CD4-positive, CD25-positive, alpha-beta regulatory T cell (primary cell): ENCODE results near the gene COG4. TPM values are rescaled to one million over a fixed set of nuclear protein-coding genes. Genes with fewer than 3 reads are reported as not detected.
"Not testable (repeated sequence)": the region's sequence is repeated elsewhere in the genome, so short reads cannot be mapped to it uniquely, and the experiment has no call there.

ENCODE experiments used
- ATAC-seq, 2 donors: fragments of 150-1000 bp; cut with Tn5 transposase; one replicate each; pipeline ENCODE4 v1.10.0; 2021; ENCODE audit warnings: low read depth in 2 of 2, moderate number of reproducible peaks in 2 of 2, moderate library complexity in 1 of 2
- DNase-seq, 3 donors: peaks; one replicate each; pipeline versions ENCODE4 v3.0.0 to v3.0.0-alpha.2; 2012 to 2022; ENCODE audit warnings: mixed read lengths in 1 of 3
- H3K27ac ChIP-seq: one replicate; pipeline ENCODE4 v1.7.0; 2013; ENCODE audit warnings: mild to moderate bottlenecking, low read length; ENCODE audit not compliant: insufficient read depth, poor library complexity, severe bottlenecking
- H3K27me3 ChIP-seq: one replicate; pipeline ENCODE4 v1.7.0; 2013; ENCODE audit warnings: low read length; ENCODE audit not compliant: control insufficient read depth, insufficient read depth
- H3K36me3 ChIP-seq: one replicate; pipeline ENCODE4 v1.7.0; 2013; ENCODE audit warnings: mild to moderate bottlenecking, low read length, moderate library complexity; ENCODE audit not compliant: control insufficient read depth, insufficient read depth
- H3K4me1 ChIP-seq: 2 replicates; pipeline ENCODE4 v1.7.0; 2013; ENCODE audit warnings: mild to moderate bottlenecking, low read length; ENCODE audit not compliant: insufficient read depth, control insufficient read depth, poor library complexity, severe bottlenecking
- H3K4me3 ChIP-seq: one replicate; pipeline ENCODE4 v1.7.0; 2013; ENCODE audit warnings: low read depth, mild to moderate bottlenecking, low read length, moderate library complexity
- H3K9me3 ChIP-seq, 2 experiments: 1 replicate in 1 of 2; 2 replicates in 1 of 2; pipeline ENCODE4 v1.7.0; 2013; ENCODE audit warnings: low read length in 2 of 2, mild to moderate bottlenecking in 1 of 2, moderate library complexity in 1 of 2; ENCODE audit not compliant: control insufficient read depth in 2 of 2
- H3K27ac Mint-ChIP-seq, 3 donors: one replicate each; pipeline ENCODE4 v1.8.0; 2020 to 2022; ENCODE audit warnings: mild to moderate bottlenecking in 3 of 3, mixed read lengths in 3 of 3, moderate library complexity in 2 of 3
- H3K27me3 Mint-ChIP-seq: one replicate; pipeline ENCODE4 v1.8.0; 2022; ENCODE audit warnings: mild to moderate bottlenecking, mixed read lengths
- H3K36me3 Mint-ChIP-seq: one replicate; pipeline ENCODE4 v1.8.0; 2020; ENCODE audit warnings: mixed read lengths
- H3K4me1 Mint-ChIP-seq, 4 donors: one replicate each; pipeline ENCODE4 v1.8.0; 2020 to 2022; ENCODE audit warnings: mixed read lengths in 4 of 4, mild to moderate bottlenecking in 1 of 4
- H3K4me3 Mint-ChIP-seq, 4 donors: one replicate each; pipeline ENCODE4 v1.8.0; 2020 to 2022; ENCODE audit warnings: mild to moderate bottlenecking in 4 of 4, mixed read lengths in 4 of 4, moderate library complexity in 3 of 4
- H3K9me3 Mint-ChIP-seq, 7 donors: one replicate each; pipeline ENCODE4 v1.8.0; 2020 to 2022; ENCODE audit warnings: mixed read lengths in 7 of 7, mild to moderate bottlenecking in 3 of 7, moderate library complexity in 2 of 7
- polyA plus RNA-seq, 4 donors: library from polyadenylated mRNA; unstranded; fragments of 300-500 nt; fragmentation: Illumina TruSeq; gene quantifications; one replicate each; pipeline ENCODE4 v1.2.3, GENCODE V29; 2021
- total RNA-seq: library from RNA; stranded (reverse); gene quantifications from one replicate; pipeline ENCODE4 v1.2.3, GENCODE V29; 2022

COG4 gene
- total and polyA plus RNA-seq, 5 donors from 2014 or later: 37.5 to 73.2 (median 49.1) TPM

DNA sequence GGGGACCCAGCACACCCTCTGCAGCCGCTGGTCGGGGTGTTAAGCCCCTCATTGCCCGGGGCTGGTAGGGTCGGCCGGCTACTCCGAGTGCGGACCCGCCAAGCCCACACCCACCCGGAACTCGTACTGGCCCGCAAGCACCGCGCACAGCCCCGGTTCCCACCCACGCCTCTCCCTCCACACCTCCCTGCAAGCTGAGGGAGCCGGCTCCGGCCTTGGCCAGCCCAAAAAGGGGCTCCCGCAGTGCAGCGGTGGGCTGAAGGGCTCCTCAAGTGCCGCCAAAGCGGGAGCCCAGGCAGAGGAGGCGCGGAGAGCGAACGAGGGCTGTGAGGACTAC, 72.4 kb downstream of the COG4 start:
- H3K9me3 ChIP-seq, H3K4me3 ChIP-seq, H3K9me3 Mint-ChIP-seq, H3K27ac ChIP-seq, H3K36me3 ChIP-seq, H3K4me3 Mint-ChIP-seq, H3K36me3 Mint-ChIP-seq, H3K27me3 ChIP-seq, H3K27ac Mint-ChIP-seq, DNase-seq, ATAC-seq, H3K27me3 Mint-ChIP-seq: not testable (repeated sequence)
- peaks cover 10 to 33% (median 19%) of the 10 kb centered on the region in 4 donors for H3K4me1 Mint-ChIP-seq
- H3K4me1 ChIP-seq: peaks cover 17% of the 10 kb centered on the region

DNA sequence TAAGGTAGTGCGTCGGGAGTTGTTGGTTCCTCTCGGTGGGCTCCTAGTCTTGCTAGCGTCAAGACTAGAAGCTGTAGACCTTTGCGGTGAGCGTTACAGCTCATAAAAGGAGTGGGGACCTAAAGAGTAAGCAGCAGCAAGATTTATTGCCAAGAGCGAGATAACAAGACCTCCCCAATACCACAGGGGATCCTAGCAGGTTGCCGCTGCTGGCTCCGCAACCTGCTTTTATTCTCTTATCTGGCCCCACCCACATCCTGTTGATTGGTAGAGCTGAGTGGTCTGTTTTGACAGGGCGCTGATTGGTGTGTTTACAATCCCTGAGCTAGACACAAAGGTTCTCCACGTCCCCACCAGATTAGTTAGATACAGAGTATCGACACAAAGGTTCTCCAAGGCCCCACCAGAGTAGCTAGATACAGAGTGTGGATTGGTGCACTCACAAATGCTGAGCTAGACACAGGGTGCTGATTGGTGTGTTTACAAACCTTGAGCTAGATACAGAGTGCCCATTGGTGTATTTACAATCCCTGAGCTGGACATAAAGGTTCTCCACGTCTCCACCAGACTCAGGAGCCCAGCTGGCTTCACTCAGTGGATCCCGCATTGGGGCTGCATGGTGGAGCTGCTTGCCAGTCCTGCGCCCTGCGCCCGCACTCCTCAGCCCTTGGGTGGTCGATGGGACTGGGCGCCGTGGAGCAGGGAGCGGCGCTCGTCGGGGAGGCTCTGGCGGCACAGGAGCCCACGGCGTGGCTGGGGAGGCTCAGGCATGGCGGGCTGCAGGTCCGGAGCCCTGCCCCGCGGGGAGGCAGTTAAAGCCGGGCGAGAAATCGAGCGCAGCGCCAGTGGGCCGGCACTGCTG, 73.0 kb downstream of the COG4 start:
- not testable (repeated sequence) for ATAC-seq, H3K27me3 ChIP-seq, H3K36me3 Mint-ChIP-seq, H3K4me3 ChIP-seq, H3K9me3 Mint-ChIP-seq, DNase-seq, H3K27ac Mint-ChIP-seq, H3K36me3 ChIP-seq, H3K27ac ChIP-seq, H3K27me3 Mint-ChIP-seq, H3K9me3 ChIP-seq
- peaks cover 10 to 27% (median 17%) of the 10 kb centered on the region in 4 donors for H3K4me1 Mint-ChIP-seq
- H3K4me3 Mint-ChIP-seq: peak overlapping the region in 1 of 4 donors; percentile 56
- H3K4me1 ChIP-seq: peaks cover 13% of the 10 kb centered on the region

DNA sequence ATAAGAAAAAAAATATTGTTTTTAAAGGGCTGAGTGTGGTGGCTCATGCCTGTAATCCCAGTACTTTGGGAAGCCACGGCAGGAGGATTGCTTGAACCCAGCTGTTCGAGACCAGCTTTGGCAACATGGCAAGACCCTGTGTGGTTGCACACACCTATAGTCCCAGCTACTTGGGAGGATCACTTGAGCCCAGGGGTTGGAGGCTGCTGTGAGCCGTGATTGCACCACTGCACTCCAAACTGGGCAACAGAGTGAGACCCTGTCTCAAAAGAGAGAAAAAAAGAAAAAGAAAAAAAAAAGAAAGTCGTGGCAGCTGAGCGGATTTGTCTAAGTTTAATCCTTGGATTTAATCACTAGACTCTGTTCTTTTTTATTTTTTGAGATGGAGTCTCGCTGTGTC, 75.3 kb downstream of the COG4 start:
- H3K27me3 Mint-ChIP-seq: peaks cover 4% of the 10 kb centered on the region
- H3K4me1 Mint-ChIP-seq: peaks cover 5 to 14% (median 10%) of the 10 kb centered on the region in 4 donors
- ATAC-seq: no peak
- Histone ChIP-seq H3K4me3 (no peak overlapping the region), H3K9me3 (no peaks in the 10 kb centered on the region), H3K27me3 (no peaks in the 10 kb centered on the region), H3K27ac (no peak overlapping the region), H3K4me1 (no peaks in the 10 kb centered on the region), H3K36me3 (no peaks in the 10 kb centered on the region)
- H3K9me3 Mint-ChIP-seq: no peaks in the 10 kb centered on the region
- H3K36me3 Mint-ChIP-seq: no peaks in the 10 kb centered on the region
- no peak overlapping the region for H3K27ac Mint-ChIP-seq
- DNase-seq: no peak
- H3K4me3 Mint-ChIP-seq: no peak overlapping the region

DNA sequence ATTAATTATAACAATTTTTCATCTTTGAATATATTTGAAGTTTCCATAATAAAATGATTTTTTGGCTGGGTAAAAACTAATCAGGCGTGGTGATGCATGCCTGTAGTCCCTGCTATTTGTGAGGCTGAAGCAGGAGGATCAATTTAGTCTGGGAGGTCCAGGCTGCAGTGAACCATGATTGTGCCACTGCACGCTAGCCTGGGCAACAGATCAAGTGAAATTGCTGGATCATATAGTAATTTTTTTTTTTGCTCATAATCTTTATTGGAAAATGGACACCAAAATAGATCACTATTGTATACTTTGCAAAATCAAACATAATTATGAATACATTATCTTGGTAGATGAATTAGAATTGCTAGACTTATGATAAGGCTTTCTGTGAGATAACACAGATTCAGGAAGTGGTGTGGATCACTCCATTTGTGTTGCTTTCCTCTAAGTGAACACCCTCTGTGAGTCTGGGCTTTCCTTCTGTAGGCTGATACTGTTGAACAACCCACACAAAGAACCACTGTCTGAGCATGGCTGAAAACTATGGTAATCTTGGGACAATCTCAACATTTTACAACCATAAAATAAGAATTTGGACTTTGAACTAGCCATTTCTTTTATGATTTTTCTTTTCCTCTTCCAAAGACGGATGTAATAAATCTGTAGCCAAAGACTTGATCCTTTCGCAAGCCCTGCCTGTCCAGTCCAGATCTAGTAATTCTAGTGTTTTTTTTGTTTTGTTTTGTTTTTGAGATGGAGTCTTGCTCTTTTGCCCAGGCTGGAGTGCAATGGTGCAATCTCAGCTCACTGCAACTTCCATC, 78.9 kb downstream of the COG4 start:
- Histone ChIP-seq H3K36me3 (no peaks in the 10 kb centered on the region), H3K27me3 (no peaks in the 10 kb centered on the region), H3K4me3 (no peak overlapping the region), H3K27ac (no peak overlapping the region), H3K9me3 (no peaks in the 10 kb centered on the region), H3K4me1 (peaks cover 5% of the 10 kb centered on the region)
- Mint-ChIP-seq H3K4me1 (peaks cover 0 to 8% (median under 1%) of the 10 kb centered on the region in 4 donors), H3K36me3 (no peaks in the 10 kb centered on the region), H3K4me3 (peak overlapping the region in 1 of 4 donors; percentile 2), H3K27ac (no peak overlapping the region), H3K27me3 (peaks cover 4% of the 10 kb centered on the region), H3K9me3 (no peaks in the 10 kb centered on the region)
- ATAC-seq (no peak), DNase-seq (no peak)

DNA sequence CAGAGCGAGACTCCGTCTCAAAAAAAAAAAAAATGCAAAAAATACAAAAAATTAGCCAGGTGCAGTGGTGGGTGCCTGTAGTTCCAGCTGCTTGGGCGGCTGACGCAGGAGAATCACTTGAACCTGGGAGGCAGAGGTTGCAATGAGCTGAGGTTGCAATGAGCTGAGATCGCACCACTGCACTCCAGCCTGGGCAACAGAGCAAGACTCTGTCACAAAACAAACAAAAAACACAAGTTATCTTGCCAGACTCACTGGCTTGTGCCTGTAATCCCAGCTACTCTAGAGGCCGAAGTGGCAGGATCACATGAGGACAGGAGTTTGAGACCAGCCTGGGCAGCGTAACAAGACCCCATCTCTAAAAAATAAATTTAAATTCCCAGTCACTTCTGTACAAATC, 81.0 kb downstream of the COG4 start:
- Mint-ChIP-seq H3K27ac (no peak overlapping the region), H3K36me3 (no peaks in the 10 kb centered on the region), H3K27me3 (peaks cover 4% of the 10 kb centered on the region), H3K9me3 (peaks cover 0 to 2% (median 0%) of the 10 kb centered on the region in 7 donors), H3K4me3 (no peak overlapping the region), H3K4me1 (peaks cover 0 to 20% (median 11%) of the 10 kb centered on the region in 4 donors)
- Histone ChIP-seq H3K36me3 (no peaks in the 10 kb centered on the region), H3K9me3 (no peaks in the 10 kb centered on the region), H3K4me1 (peaks cover 18% of the 10 kb centered on the region), H3K27ac (no peak overlapping the region), H3K27me3 (no peaks in the 10 kb centered on the region), H3K4me3 (no peak overlapping the region)
- DNase-seq (no peak), ATAC-seq (no peak)

DNA sequence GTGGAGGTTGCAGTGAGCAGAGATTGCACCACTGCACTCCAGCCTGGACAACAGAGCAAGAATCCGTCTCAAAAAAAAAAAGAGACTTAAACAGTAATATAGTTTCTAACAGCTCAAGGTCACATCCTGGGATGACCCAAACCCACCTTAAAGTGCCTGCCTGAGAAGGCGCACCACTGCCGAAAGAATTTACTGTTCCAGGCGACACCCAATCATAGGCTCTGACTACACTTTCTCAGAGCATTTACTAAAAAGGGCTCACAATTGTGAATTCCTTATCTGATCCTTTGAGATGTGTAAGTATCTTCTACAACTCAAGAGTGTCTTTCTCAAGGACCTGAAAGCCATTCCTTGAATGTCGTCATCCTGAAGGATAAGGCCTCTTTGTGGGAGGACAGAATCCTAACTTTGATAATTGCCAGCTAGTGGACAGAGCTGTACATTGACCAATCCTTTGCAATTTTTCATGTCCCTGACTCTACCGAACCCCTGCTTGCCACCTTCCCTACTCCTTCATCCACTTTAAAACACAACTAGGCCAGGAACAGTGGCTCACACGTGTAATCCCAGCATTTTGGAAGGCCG, 81.9 kb downstream of the COG4 start:
- Histone ChIP-seq H3K9me3 (no peaks in the 10 kb centered on the region), H3K27ac (no peak overlapping the region), H3K36me3 (no peaks in the 10 kb centered on the region), H3K27me3 (no peaks in the 10 kb centered on the region), H3K4me1 (peaks cover 26% of the 10 kb centered on the region), H3K4me3 (no peak overlapping the region)
- peak overlapping the region; percentile 53 to 81 (median 74) for H3K4me3 Mint-ChIP-seq
- peaks cover 0 to 2% (median 0%) of the 10 kb centered on the region in 7 donors for H3K9me3 Mint-ChIP-seq
- peaks cover under 1% of the 10 kb centered on the region for H3K36me3 Mint-ChIP-seq
- H3K27me3 Mint-ChIP-seq: peaks cover 4% of the 10 kb centered on the region
- peaks cover 1 to 28% (median 17%) of the 10 kb centered on the region in 4 donors for H3K4me1 Mint-ChIP-seq
- H3K27ac Mint-ChIP-seq: peak overlapping the region in 2 of 3 donors; percentile 31 to 56
- no peak for ATAC-seq
- DNase-seq: no peak

DNA sequence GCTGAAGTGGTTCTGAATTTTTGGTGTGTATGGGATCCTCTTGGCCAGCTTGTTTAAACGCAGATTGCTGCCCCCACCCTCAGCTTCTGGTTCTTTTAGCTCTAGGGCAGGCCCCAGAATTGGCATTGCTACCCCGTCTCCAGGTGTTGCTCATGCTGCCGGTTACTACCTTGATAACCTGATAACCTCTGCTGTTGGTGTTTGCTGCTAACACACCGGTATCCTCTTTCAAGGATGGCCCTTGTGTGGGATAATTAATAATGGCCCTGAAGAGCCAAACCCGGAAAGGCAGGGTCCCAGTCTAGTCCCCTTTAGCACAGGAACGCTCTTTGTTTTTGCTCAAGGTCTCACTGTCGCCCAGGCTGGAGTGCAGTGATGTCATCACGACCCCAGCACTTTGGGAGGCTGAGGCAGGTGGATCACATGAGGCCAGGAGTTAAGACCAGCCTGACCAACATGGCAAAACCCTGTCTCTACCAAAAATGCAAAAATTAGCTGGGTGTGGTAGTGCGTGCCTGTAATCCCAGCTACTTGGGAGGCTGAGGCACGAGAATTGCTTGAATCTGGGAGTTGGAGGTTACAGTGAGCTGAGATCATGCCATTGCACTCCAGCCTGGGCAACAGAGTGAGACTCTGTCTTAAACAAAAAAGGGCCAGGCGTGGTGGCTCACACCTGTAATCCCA, 83.2 kb downstream of the COG4 start:
- peak overlapping the region; percentile 92 to 99 (median 97) for H3K4me3 Mint-ChIP-seq
- H3K4me3 ChIP-seq: peak overlapping the region; percentile 67
- peaks cover 4 to 37% (median 21%) of the 10 kb centered on the region in 4 donors for H3K4me1 Mint-ChIP-seq
- no peak overlapping the region for H3K27ac ChIP-seq
- H3K36me3 ChIP-seq: no peaks in the 10 kb centered on the region
- ATAC-seq (no peak), DNase-seq (no peak)
- H3K27me3 Mint-ChIP-seq: peaks cover 4% of the 10 kb centered on the region
- H3K4me1 ChIP-seq: peaks cover 29% of the 10 kb centered on the region
- H3K36me3 Mint-ChIP-seq: peaks cover 3% of the 10 kb centered on the region
- H3K9me3 Mint-ChIP-seq: peaks cover 0 to 2% (median 0%) of the 10 kb centered on the region in 7 donors
- peak overlapping the region in 2 of 3 donors; percentile 54 to 96 for H3K27ac Mint-ChIP-seq
- no peaks in the 10 kb centered on the region for H3K27me3 ChIP-seq
- no peaks in the 10 kb centered on the region for H3K9me3 ChIP-seq
